ENCODE measurements around the gene EARS2.

DNA sequence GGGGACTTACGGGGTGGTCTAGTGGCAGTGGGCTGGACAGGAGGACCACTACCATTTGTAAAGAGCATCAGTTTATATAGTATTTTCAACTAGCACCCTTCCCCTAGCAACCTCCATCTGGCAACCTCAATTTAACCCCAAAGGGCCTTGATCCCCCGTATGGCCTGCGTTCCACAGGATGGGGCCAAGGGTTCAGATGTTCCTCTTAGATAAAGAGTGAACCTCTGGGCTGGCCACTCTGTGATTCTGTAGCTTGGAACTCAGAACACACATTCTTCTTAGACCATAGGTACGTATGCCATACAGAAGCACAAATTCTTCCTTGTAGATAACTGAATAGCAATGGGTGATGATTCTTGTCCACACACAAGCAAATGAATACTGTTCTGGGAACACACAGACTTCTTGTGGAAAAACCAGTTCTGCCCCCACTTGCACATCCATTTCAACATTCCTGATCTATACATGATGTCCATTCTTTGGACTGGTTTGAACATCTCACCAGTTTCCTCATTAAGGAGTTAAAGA is 44.9 kb downstream of the EARS2 start:
- TF ChIP-seq RAD21 (IDR thresholded peaks at IDR 0.05; ENCODE audit: insufficient read depth, low read depth, low read length): no peak
- no peak for TF ChIP-seq ZNF217 (IDR thresholded peaks at IDR 0.05)
- TF ChIP-seq, protein P1, sequence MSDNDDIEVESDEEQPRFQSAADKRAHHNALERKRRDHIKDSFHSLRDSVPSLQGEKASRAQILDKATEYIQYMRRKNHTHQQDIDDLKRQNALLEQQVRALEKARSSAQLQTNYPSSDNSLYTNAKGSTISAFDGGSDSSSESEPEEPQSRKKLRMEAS (IDR thresholded peaks at IDR 0.05; ENCODE audit: low read depth, low read length): no peak
- no peak for TF ChIP-seq TAF1 (IDR thresholded peaks at IDR 0.05; ENCODE audit: borderline replicate concordance, low read depth, low read length)
- TF ChIP-seq EP300 (IDR thresholded peaks at IDR 0.05; ENCODE audit: borderline replicate concordance in 1 of 2, control insufficient read depth in 1 of 2, low read depth in 2 of 2, low read length in 2 of 2): no peak
- TF ChIP-seq STAT1 (conservative IDR thresholded peaks at IDR 0.05): no peak
- TF ChIP-seq ZNF622 (IDR thresholded peaks at IDR 0.05): no peak
- TF ChIP-seq STAT3 (IDR thresholded peaks at IDR 0.05; ENCODE audit: low read depth, low read length): no peak
- TF ChIP-seq RBBP5 (conservative IDR thresholded peaks at IDR 0.05): no peak
- no peak for TF ChIP-seq NFXL1 (IDR thresholded peaks at IDR 0.05; ENCODE audit: borderline replicate concordance)
- no peak for TF ChIP-seq DPF2 (IDR thresholded peaks at IDR 0.05)
- TF ChIP-seq HDGF (IDR thresholded peaks at IDR 0.05): no peak
- TF ChIP-seq POLR2AphosphoS2 (IDR thresholded peaks at IDR 0.05; ENCODE audit: low read depth, low read length): no peak

All from GM12878 (cell line).